OCI-LY1 (cell line): Measurements from ENCODE around the gene ALOX15.

ENCODE experiments used
- H2AFZ ChIP-seq: fragments of 200-600 bp; sonication (generic), shearing (Covaris generic); 2 replicates; pipeline ENCODE4 v1.6.0; 2014; ENCODE audit warnings: antibody characterized with exemption, mild to moderate bottlenecking, low read length
- H3F3A ChIP-seq: fragments of 200-600 bp; sonication (generic), shearing (Covaris generic); 2 replicates; pipeline ENCODE4 v1.6.0; 2014; ENCODE audit warnings: mild to moderate bottlenecking, antibody characterized with exemption, low read length, moderate library complexity; ENCODE audit not compliant: insufficient read depth
- H3K27ac ChIP-seq: fragments of 200-600 bp; sonication (generic); 2 replicates; pipeline ENCODE4 v1.5.1; 2014; ENCODE audit warnings: low read length, mixed run types, mild to moderate bottlenecking, low read depth; ENCODE audit not compliant: poor library complexity, severe bottlenecking
- H3K27me3 ChIP-seq: fragments of 200-600 bp; sonication (generic); 2 replicates; pipeline ENCODE4 v1.6.0; 2014; ENCODE audit warnings: antibody characterized with exemption, mild to moderate bottlenecking, low read length, moderate library complexity; ENCODE audit not compliant: insufficient read depth
- H3K36me3 ChIP-seq: fragments of 200-600 bp; sonication (generic); 2 replicates; pipeline ENCODE4 v1.6.1; 2014; ENCODE audit warnings: mild to moderate bottlenecking, antibody characterized with exemption, low read length, moderate library complexity, mixed read lengths; ENCODE audit not compliant: insufficient read depth
- H3K4me1 ChIP-seq: fragments of 200-600 bp; sonication (generic); 2 replicates; pipeline ENCODE4 v1.5.1; 2014; ENCODE audit warnings: mild to moderate bottlenecking, low read length, moderate library complexity; ENCODE audit not compliant: insufficient read depth, severe bottlenecking
- H3K4me2 ChIP-seq: fragments of 200-600 bp; sonication (generic), shearing (Covaris generic); 2 replicates; pipeline ENCODE4 v1.6.1; 2014; ENCODE audit warnings: low read length
- H3K4me3 ChIP-seq: fragments of 200-600 bp; sonication (generic); 2 replicates; pipeline ENCODE4 v1.5.1; 2014; ENCODE audit warnings: low read length, low read depth, mild to moderate bottlenecking, mixed read lengths; ENCODE audit not compliant: poor library complexity, severe bottlenecking
- H3K79me2 ChIP-seq: fragments of 200-600 bp; shearing (Covaris generic); 2 replicates; pipeline ENCODE4 v1.6.1; 2016; ENCODE audit warnings: mixed run types, low read length, mixed read lengths; ENCODE audit not compliant: insufficient read depth
- H3K9ac ChIP-seq: fragments of 200-600 bp; sonication (generic), shearing (Covaris generic); 2 replicates; pipeline ENCODE4 v1.6.1; 2014; ENCODE audit warnings: mild to moderate bottlenecking, low read length, mixed read lengths
- H3K9me2 ChIP-seq: fragments of 200-600 bp; sonication (generic), shearing (Covaris generic); 2 replicates; pipeline ENCODE4 v1.6.1; 2014; ENCODE audit warnings: low read depth, mild to moderate bottlenecking, low read length, mixed read lengths
- H3K9me3 ChIP-seq: fragments of 200-600 bp; shearing (Covaris generic); 2 replicates; pipeline ENCODE4 v1.6.1; 2014; ENCODE audit warnings: low read length, mixed read lengths
- H4K20me1 ChIP-seq: fragments of 200-600 bp; sonication (generic), shearing (Covaris generic); 2 replicates; pipeline ENCODE4 v1.6.0; 2016; ENCODE audit warnings: mild to moderate bottlenecking, low read length; ENCODE audit not compliant: insufficient read depth
- EZH2 ChIP-seq: fragments of 200-600 bp; sonication (generic), shearing (Covaris generic); IDR thresholded peaks from 2 replicates; pipeline ENCODE4 v1.8.0; 2017; ENCODE audit warnings: borderline replicate concordance, mixed run types, mild to moderate bottlenecking, antibody characterized with exemption, low read length, moderate library complexity, mixed read lengths
- TF ChIP-seq, protein P1 (sequence below): fragments of 200-600 bp; sonication (generic), shearing (Covaris generic); IDR thresholded peaks from 2 replicates; pipeline ENCODE4 v1.5.1; 2017; ENCODE audit warnings: mild to moderate bottlenecking, antibody characterized with exemption, low read length, moderate library complexity, mixed read lengths

The ALOX15 gene

DNA sequence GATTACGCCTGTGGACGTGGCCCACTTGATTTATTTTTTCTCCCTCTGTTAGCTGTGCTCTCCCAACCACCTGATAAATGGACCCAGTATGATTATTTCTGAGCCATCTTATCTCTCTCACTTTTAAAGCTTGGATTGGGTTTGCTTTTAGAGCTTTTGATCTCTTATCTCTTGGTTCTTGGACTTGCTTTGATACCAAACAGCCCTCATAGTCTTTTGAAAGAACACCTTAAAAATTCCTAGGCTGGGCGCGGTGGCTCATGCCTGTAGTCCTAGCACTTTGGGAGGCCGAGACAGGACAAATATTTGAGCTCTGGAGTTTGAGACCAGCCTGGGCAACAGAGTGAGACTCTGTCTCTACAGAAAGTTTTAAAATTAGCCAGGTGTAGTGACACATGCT, 31.3 kb downstream of the ALOX15 start:
- no peaks in the 10 kb centered on the region for H3F3A ChIP-seq
- H3K9ac ChIP-seq: no peak overlapping the region
- TF ChIP-seq EZH2: no peak
- TF ChIP-seq, protein P1, sequence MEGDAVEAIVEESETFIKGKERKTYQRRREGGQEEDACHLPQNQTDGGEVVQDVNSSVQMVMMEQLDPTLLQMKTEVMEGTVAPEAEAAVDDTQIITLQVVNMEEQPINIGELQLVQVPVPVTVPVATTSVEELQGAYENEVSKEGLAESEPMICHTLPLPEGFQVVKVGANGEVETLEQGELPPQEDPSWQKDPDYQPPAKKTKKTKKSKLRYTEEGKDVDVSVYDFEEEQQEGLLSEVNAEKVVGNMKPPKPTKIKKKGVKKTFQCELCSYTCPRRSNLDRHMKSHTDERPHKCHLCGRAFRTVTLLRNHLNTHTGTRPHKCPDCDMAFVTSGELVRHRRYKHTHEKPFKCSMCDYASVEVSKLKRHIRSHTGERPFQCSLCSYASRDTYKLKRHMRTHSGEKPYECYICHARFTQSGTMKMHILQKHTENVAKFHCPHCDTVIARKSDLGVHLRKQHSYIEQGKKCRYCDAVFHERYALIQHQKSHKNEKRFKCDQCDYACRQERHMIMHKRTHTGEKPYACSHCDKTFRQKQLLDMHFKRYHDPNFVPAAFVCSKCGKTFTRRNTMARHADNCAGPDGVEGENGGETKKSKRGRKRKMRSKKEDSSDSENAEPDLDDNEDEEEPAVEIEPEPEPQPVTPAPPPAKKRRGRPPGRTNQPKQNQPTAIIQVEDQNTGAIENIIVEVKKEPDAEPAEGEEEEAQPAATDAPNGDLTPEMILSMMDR: no peak
- H3K4me2 ChIP-seq: no peak overlapping the region
- no peak overlapping the region for H3K4me3 ChIP-seq
- H3K79me2 ChIP-seq: no peaks in the 10 kb centered on the region
- no peaks in the 10 kb centered on the region for H3K9me2 ChIP-seq
- H4K20me1 ChIP-seq: no peaks in the 10 kb centered on the region
- no peaks in the 10 kb centered on the region for H3K4me1 ChIP-seq
- H3K9me3 ChIP-seq: no peaks in the 10 kb centered on the region
- no peak overlapping the region for H2AFZ ChIP-seq
- peaks cover 11% of the 10 kb centered on the region; the same call in 1 of the 2 replicates for H3K27me3 ChIP-seq
- H3K36me3 ChIP-seq: no peaks in the 10 kb centered on the region
- H3K27ac ChIP-seq: no peak overlapping the region

DNA sequence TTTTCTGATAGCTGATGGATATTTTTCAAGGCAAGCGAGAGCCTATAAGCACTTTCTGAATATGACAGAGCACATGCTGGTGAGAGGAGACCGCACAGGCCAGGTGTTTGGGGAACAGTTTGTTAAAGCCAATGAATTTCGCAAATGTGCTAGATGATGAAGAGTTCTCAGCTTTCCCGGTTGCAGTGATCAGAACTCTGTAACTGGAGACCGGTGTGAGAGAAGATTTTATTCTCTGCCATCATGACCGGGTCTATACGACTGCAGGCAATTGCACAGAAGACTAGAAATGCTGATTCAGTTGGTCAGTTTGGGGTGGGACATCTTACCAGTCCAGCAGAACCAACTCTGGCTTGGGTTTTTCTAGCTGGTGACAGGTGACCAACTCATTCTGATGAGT, 31.7 kb downstream of the ALOX15 start:
- peaks cover 11% of the 10 kb centered on the region; the same call in 1 of the 2 replicates for H3K27me3 ChIP-seq
- H3K79me2 ChIP-seq: no peaks in the 10 kb centered on the region
- H3K9me3 ChIP-seq: no peaks in the 10 kb centered on the region
- H3K9ac ChIP-seq: no peak overlapping the region
- H3K4me1 ChIP-seq: no peaks in the 10 kb centered on the region
- H3K9me2 ChIP-seq: no peaks in the 10 kb centered on the region
- no peak overlapping the region for H3K4me3 ChIP-seq
- H3K27ac ChIP-seq: no peak overlapping the region
- no peak overlapping the region for H3K4me2 ChIP-seq
- H3K36me3 ChIP-seq: no peaks in the 10 kb centered on the region
- TF ChIP-seq, protein P1: no peak
- TF ChIP-seq EZH2: no peak
- no peaks in the 10 kb centered on the region for H4K20me1 ChIP-seq
- H2AFZ ChIP-seq: no peak overlapping the region
- no peaks in the 10 kb centered on the region for H3F3A ChIP-seq

DNA sequence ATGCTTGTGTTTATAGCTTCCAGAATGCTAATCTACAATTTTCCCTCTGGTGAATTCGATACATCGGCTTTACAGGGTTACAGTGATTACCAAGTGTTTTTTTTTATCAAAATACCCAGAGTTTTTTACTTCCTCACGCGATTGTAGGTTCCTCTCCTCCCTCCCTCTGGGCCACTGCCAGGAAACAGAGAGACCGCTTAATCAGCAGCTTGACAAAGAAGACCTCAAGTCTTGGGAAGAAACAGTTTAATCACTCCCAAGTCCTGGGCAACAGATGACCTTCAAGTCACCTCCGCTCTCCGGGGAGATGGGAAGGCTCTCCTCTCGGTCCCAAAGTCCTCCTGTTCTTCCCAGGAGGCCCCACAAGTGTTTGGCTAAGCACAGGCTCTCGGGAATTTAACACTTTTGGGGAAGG, 33.7 kb downstream of the ALOX15 start:
- Histone ChIP-seq H3K27ac (no peak overlapping the region), H3K9me3 (no peaks in the 10 kb centered on the region), H3K4me3 (no peak overlapping the region), H3K9ac (no peak overlapping the region), H3K36me3 (no peaks in the 10 kb centered on the region), H4K20me1 (no peaks in the 10 kb centered on the region), H3K79me2 (no peaks in the 10 kb centered on the region), H3K4me1 (no peaks in the 10 kb centered on the region), H3F3A (no peaks in the 10 kb centered on the region), H3K4me2 (no peak overlapping the region), H2AFZ (no peak overlapping the region), H3K27me3 (peaks cover 11% of the 10 kb centered on the region; the same call in 1 of the 2 replicates), H3K9me2 (no peaks in the 10 kb centered on the region)
- TF ChIP-seq EZH2: no peak
- TF ChIP-seq, protein P1: no peak
